K562 (cell line): ENCODE measurements around the gene LYPD3. TPM values are rescaled to one million over a fixed set of nuclear protein-coding genes. Genes with fewer than 3 reads are reported as not detected.
A peak's percentile ranks its signal among the peaks of the same experiment; 100 is the strongest.

Experiments used
- ATAC-seq: fragments of 200-7000 bp; cut with Tn5 transposase; 3 replicates; pipeline ENCODE4 v1.9.1; 2020; ENCODE audit warnings: moderate library complexity
- BruUV-seq: library from RNA; stranded (reverse); fragments of 400-500 nt; replicated peaks from 2 replicates; lab custom pipeline; 2021; lab: Mats Ljungman, UMichigan
- CTCF ChIA-PET: fragments of 300-600 bp; formaldehyde crosslinking; extraction: SDS; loops from one replicate; lab custom pipeline; 2021; ENCODE audit warnings: low intra/inter-chr PET ratio; lab: Yijun Ruan, JAX
- POLR2A ChIA-PET: fragments of 300-600, 350-650 bp; sonication (Branson Sonifier 250); formaldehyde crosslinking; extraction: SDS; loops from one replicate; lab custom pipeline; 2021; ENCODE audit warnings: antibody characterized with exemption, inconsistent platforms; lab: Yijun Ruan, JAX
- DNase-seq, 4 experiments: peaks; one replicate each; pipeline versions ENCODE4 v3.0.0 to v3.0.0-alpha.2; 2011 to 2018; ENCODE audit warnings: low spot score in 3 of 4, mixed read lengths in 3 of 4; ENCODE audit errors: extremely low read depth in 1 of 4
- FAIRE-seq: peaks from 2 replicates; lab custom pipeline; 2011; peaks lifted over from hg19 to GRCh38; lab: Jason Lieb, UNC
- H2AFZ ChIP-seq: 2 replicates; pipeline ENCODE4 v1.6.0; 2011; ENCODE audit warnings: low read depth, low read length, control low read depth, inconsistent platforms
- H3K27ac ChIP-seq: fragments of 200-600 bp; 3 replicates; pipeline ENCODE4 v1.8.0; 2011; ENCODE audit warnings: low read depth, mild to moderate bottlenecking, control low read depth, inconsistent platforms, low read length, moderate library complexity, mixed read lengths; ENCODE audit errors: extremely low read depth
- H3K27me3 ChIP-seq, 2 experiments: fragments of 300-600 bp in 1 of 2; 2 replicates in 1 of 2; 3 replicates in 1 of 2; pipeline versions ENCODE4 v1.6.0 to v1.8.0; 2011; ENCODE audit warnings: inconsistent platforms in 2 of 2, low read length in 2 of 2, mild to moderate bottlenecking in 1 of 2, mixed read lengths in 1 of 2, moderate library complexity in 1 of 2; ENCODE audit not compliant: control insufficient read depth in 2 of 2, insufficient read depth in 2 of 2
- H3K36me3 ChIP-seq: fragments of 300-600 bp; 3 replicates; pipeline ENCODE4 v1.8.0; 2011; ENCODE audit warnings: mild to moderate bottlenecking, low read length, inconsistent platforms; ENCODE audit not compliant: control insufficient read depth, insufficient read depth
- H3K4me1 ChIP-seq, 2 experiments: fragments of 200-600 bp in 1 of 2; replicated peaks in 1 of 2; 2 replicates in 1 of 2; 3 replicates in 1 of 2; pipeline versions ENCODE4 v1.5.1 to v1.8.0; 2011; ENCODE audit warnings: inconsistent platforms in 2 of 2, low read length in 2 of 2, mild to moderate bottlenecking in 1 of 2, mixed read lengths in 1 of 2, moderate library complexity in 1 of 2; ENCODE audit not compliant: control insufficient read depth in 2 of 2, insufficient read depth in 2 of 2
- H3K4me2 ChIP-seq: 2 replicates; pipeline ENCODE4 v1.6.1; 2011; ENCODE audit warnings: low read length, control low read depth, inconsistent platforms, mixed read lengths; ENCODE audit not compliant: insufficient read depth
- H3K4me3 ChIP-seq: fragments of 200-600 bp; sonication (generic), shearing (Covaris generic); 2 replicates; pipeline ENCODE4 v1.5.1; 2016; ENCODE audit warnings: control low read depth, inconsistent platforms
- H3K79me2 ChIP-seq: fragments of 200-600 bp; 3 replicates; pipeline ENCODE4 v1.8.0; 2011; ENCODE audit warnings: low read length, inconsistent platforms; ENCODE audit not compliant: control insufficient read depth, insufficient read depth
- H3K9ac ChIP-seq, 2 experiments: 2 replicates each; pipeline versions ENCODE4 v1.6.0 to v1.6.1; 2011; ENCODE audit warnings: low read depth in 2 of 2, low read length in 2 of 2, control low read depth in 1 of 2, inconsistent platforms in 1 of 2, mild to moderate bottlenecking in 1 of 2, mixed read lengths in 1 of 2; ENCODE audit not compliant: insufficient read depth in 1 of 2
- H3K9me1 ChIP-seq: one replicate; pipeline ENCODE4 v1.6.0; 2011; ENCODE audit warnings: inconsistent platforms, mild to moderate bottlenecking, low read length, moderate library complexity; ENCODE audit not compliant: control insufficient read depth, insufficient read depth
- H3K9me3 ChIP-seq: replicated peaks from 2 replicates; pipeline ENCODE4 v1.5.1; 2011; ENCODE audit warnings: low read depth, low read length, inconsistent platforms; ENCODE audit not compliant: control insufficient read depth, insufficient read depth
- H4K20me1 ChIP-seq: replicated peaks from 2 replicates; pipeline ENCODE4 v1.6.1; 2011; ENCODE audit warnings: low read length, inconsistent platforms, mixed read lengths; ENCODE audit not compliant: control insufficient read depth, insufficient read depth
- HCFC1 ChIP-seq: IDR thresholded peaks from 2 replicates; pipeline ENCODE4 v1.6.1; 2012; ENCODE audit warnings: low read depth, low read length, improper control_type of control experiment
- MED1 ChIP-seq: sonication (generic); formaldehyde crosslinking; IDR thresholded peaks from 2 replicates; pipeline ENCODE4 v1.8.1; 2023; ENCODE audit warnings: missing genetic modification reagents, borderline replicate concordance
- RHOXF2B ChIP-seq: fragments of 250-450 bp; sonication (Bioruptor Pico); conservative IDR thresholded peaks from 2 replicates; pipeline ENCODE4 v1.5.1; 2021
- SIX5 ChIP-seq, 2 experiments: IDR thresholded peaks; 2 replicates each; pipeline ENCODE4 v1.6.1; 2011; ENCODE audit warnings: low read length in 2 of 2, borderline replicate concordance in 1 of 2, low read depth in 1 of 2, mild to moderate bottlenecking in 1 of 2, moderate library complexity in 1 of 2; ENCODE audit not compliant: insufficient read depth in 1 of 2
- YBX1 ChIP-seq: fragments of 450-650 bp; IDR thresholded peaks from 2 replicates; pipeline ENCODE4 v1.7.1; 2016; ENCODE audit warnings: mild to moderate bottlenecking
- ZNF3 ChIP-seq: fragments of 250-450 bp; sonication (Bioruptor Pico); IDR thresholded peaks from 2 replicates; pipeline ENCODE4 v1.5.0; 2021; ENCODE audit warnings: mild to moderate bottlenecking, moderate library complexity
- WGBS: fragments of 100-300 bp; shearing (Covaris generic); methylation state at CpG from one replicate; pipeline ENCODE4 v1.1.6; 2016; ENCODE audit warnings: low coverage, mixed read lengths; ENCODE audit not compliant: insufficient coverage; ENCODE audit errors: missing lambda C conversion rate; 5-methylcytosine and 5-hydroxymethylcytosine counted together
- in situ Hi-C: fragments of 300-500 bp; cut with MboI; formaldehyde crosslinking; loops from 4 replicates; pipeline ENCODE4 v1.15.0; 2018; ENCODE audit warnings: inconsistent platforms, mixed read lengths
- intact Hi-C: fragments of 100-400 bp; cut with micrococcal nuclease; formaldehyde crosslinking; loops from 2 replicates; pipeline ENCODE4 v1.14.2; 2022
- polyA plus RNA-seq, 8 experiments: library from polyadenylated mRNA; depleted of rRNA in 4 of 8; stranded (reverse) in 5 of 8; unstranded in 3 of 8; fragments of >200 nt; fragmentation: Nextera tagmentation in 2 of 8; fragmentation: Illumina TruSeq in 1 of 8; extraction: Ambion mirVana in 2 of 8; extraction: Trizol in 1 of 8; gene quantifications; 2 replicates each; pipeline versions ENCODE4 v1.2.1 to v1.2.3, GENCODE V29; 2011 to 2014; ENCODE audit warnings: inconsistent platforms in 1 of 8, missing spikeins in 1 of 8
- total RNA-seq, 7 experiments: library from RNA; depleted of rRNA in 6 of 7; stranded (reverse); fragments of >200 nt in 6 of 7; fragmentation: Illumina TruSeq in 2 of 7; extraction: Trizol in 2 of 7; gene quantifications; 2 replicates each; pipeline versions ENCODE4 v1.2.1 to v1.2.3, GENCODE V29; 2011 to 2021; ENCODE audit warnings: low replicate concordance in 1 of 7
- TF ChIP-seq, protein P1 (sequence below): fragments of 450-650 bp; IDR thresholded peaks from 2 replicates; pipeline ENCODE4 v1.6.1; 2016; ENCODE audit warnings: missing biosample characterization, missing genetic modification characterization
- TF ChIP-seq, protein P2 (sequence below): IDR thresholded peaks from 3 replicates; pipeline ENCODE4 v1.6.1; 2011; ENCODE audit warnings: borderline replicate concordance, mild to moderate bottlenecking; ENCODE audit not compliant: insufficient read length, insufficient read depth
- TF ChIP-seq, protein P3 (sequence below): sonication (generic); formaldehyde crosslinking; IDR thresholded peaks from 2 replicates; pipeline ENCODE4 v1.9.0; 2022; ENCODE audit warnings: mild to moderate bottlenecking, missing genetic modification reagents
- TF ChIP-seq, protein P4 (sequence below): sonication (generic); formaldehyde crosslinking; IDR thresholded peaks from 2 replicates; pipeline ENCODE4 v1.8.0; 2022; ENCODE audit warnings: missing genetic modification reagents, mild to moderate bottlenecking, borderline replicate concordance

LYPD3 gene
- total and polyA plus RNA-seq, 9 of the 15 experiments (the other 6 are each of a cell fraction or from before 2014, with no cell fraction given): 0.04 to 0.33 (median 0.20) TPM; not detected in 1

DNA sequence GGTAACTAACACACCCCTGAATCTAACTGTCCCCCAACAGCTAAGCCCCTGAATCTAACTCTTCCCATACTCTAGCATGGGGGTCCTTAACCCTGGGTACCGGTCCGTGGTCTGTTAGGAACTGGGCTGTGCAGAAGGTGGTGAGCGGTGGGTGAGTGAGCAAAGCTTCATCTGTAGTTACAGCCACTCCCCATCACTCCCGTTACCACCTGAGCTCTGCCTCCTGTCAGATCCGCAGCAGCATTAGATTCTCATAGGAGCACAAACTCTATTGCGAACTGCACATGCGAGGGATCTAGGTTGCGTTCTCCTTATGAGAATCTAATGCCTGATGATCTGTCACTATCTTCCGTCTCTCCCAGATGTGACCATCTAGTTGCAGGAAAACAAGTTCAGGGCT lies 45.3 kb upstream of the LYPD3 start (continued):
- TF ChIP-seq, protein P1, sequence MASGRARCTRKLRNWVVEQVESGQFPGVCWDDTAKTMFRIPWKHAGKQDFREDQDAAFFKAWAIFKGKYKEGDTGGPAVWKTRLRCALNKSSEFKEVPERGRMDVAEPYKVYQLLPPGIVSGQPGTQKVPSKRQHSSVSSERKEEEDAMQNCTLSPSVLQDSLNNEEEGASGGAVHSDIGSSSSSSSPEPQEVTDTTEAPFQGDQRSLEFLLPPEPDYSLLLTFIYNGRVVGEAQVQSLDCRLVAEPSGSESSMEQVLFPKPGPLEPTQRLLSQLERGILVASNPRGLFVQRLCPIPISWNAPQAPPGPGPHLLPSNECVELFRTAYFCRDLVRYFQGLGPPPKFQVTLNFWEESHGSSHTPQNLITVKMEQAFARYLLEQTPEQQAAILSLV: no peak
- TF ChIP-seq, protein P2, sequence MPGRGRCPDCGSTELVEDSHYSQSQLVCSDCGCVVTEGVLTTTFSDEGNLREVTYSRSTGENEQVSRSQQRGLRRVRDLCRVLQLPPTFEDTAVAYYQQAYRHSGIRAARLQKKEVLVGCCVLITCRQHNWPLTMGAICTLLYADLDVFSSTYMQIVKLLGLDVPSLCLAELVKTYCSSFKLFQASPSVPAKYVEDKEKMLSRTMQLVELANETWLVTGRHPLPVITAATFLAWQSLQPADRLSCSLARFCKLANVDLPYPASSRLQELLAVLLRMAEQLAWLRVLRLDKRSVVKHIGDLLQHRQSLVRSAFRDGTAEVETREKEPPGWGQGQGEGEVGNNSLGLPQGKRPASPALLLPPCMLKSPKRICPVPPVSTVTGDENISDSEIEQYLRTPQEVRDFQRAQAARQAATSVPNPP: no peak
- TF ChIP-seq, protein P3, sequence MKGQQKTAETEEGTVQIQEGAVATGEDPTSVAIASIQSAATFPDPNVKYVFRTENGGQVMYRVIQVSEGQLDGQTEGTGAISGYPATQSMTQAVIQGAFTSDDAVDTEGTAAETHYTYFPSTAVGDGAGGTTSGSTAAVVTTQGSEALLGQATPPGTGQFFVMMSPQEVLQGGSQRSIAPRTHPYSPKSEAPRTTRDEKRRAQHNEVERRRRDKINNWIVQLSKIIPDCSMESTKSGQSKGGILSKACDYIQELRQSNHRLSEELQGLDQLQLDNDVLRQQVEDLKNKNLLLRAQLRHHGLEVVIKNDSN (CRISPR knock-in tag): no peak
- no peak for TF ChIP-seq ZNF3 (CRISPR knock-in tag)
- no peak for TF ChIP-seq MED1

DNA sequence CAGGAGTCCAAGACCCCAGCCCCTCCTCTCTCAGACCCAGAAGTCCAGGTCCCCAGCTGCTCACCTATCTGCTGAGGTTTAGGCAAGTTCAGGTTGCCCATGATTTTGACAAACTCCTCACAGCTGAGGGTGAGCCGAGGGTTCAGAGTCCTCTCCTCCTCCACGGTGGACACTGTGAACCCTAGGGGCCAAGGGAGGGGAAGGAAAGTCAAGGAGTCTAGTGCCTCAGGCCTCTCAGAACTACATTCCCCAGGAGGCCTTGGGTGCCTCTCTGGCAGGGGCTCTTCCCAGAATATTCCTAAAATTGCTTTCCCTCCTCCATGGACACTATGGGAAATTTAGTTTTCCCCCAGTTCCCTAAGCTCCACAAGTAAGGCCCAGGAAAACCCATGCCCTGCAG lies 42.5 kb upstream of the LYPD3 start:
- POLR2A ChIA-PET: no interaction called here
- Histone ChIP-seq H3K27me3 (no peaks in the 10 kb centered on the region), H3K4me1 (peaks cover 18 to 24% of the 10 kb centered on the region in 2 experiments), H4K20me1 (no peaks in the 10 kb centered on the region), H2AFZ (no peak overlapping the region), H3K9me1 (no peaks in the 10 kb centered on the region), H3K9ac (peak overlapping the region in 1 of 2 experiments; percentile 68; a peak in 1 of 4 replicates), H3K27ac (no peak overlapping the region), H3K4me3 (no peak overlapping the region), H3K4me2 (no peak overlapping the region), H3K9me3 (no peaks in the 10 kb centered on the region), H3K36me3 (0 out of 3 replicates have a peak, but pooled peaks cover 2% of the 10 kb centered on the region), H3K79me2 (no peaks in the 10 kb centered on the region)
- TF ChIP-seq, protein P4, sequence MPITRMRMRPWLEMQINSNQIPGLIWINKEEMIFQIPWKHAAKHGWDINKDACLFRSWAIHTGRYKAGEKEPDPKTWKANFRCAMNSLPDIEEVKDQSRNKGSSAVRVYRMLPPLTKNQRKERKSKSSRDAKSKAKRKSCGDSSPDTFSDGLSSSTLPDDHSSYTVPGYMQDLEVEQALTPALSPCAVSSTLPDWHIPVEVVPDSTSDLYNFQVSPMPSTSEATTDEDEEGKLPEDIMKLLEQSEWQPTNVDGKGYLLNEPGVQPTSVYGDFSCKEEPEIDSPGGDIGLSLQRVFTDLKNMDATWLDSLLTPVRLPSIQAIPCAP (CRISPR knock-in tag): no peak
- 0 out of 4 replicates have a peak, but pooled peaks of 1 of the 2 experiments have one; percentile 12 for TF ChIP-seq SIX5 (IDR thresholded peaks at IDR 0.05; ENCODE audit: borderline replicate concordance in 1 of 2, insufficient read depth in 1 of 2, low read depth in 1 of 2, low read length in 2 of 2)
- peak; percentile 63 for TF ChIP-seq HCFC1
- no peak for TF ChIP-seq RHOXF2B (CRISPR knock-in tag)
- no peak for TF ChIP-seq YBX1
- no peak for DNase-seq
- no TSS peak for BruUV-seq
- CTCF ChIA-PET: no interaction called here
- no peak for ATAC-seq
- FAIRE-seq: no peak
- intact Hi-C loops (no loop called here), in situ Hi-C loops (no loop called here)
- WGBS: no CpG with 5 or more reads among the region's 2 CpGs
